ENCODE results near the gene PDE6H. TPM values are rescaled to one million over a fixed set of nuclear protein-coding genes. Genes with fewer than 3 reads are reported as not detected.

Gene PDE6H
- total and polyA plus RNA-seq, 10 of the 15 experiments (the other 5 are each of a cell fraction or from before 2014, with no cell fraction given), result 0.16 TPM; not detected in 9

DNA sequence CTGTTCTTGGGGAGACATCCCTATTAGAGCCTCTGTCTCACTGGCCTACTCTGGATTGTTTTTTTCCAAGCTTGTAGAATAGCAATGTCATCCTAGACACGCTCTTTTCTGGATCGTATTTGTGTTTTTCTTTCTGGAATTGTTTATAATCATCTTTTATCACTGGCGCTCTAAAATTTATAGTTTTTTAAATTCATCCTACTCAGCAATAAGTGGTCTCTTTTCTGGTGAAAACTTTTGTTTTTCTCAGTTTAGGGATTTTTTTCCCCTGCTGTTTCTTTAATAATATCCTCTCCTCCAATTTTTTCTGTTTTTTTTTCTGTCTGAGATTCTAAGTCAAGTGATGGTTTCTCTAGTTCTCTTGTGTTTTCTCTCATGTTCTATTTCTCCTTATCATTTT is 25.2 kb downstream of the PDE6H start:
- no peaks in the 10 kb centered on the region for H3K79me2 ChIP-seq (ENCODE audit: control insufficient read depth, insufficient read depth, low read length)
- FAIRE-seq (no peak), ATAC-seq (no peak), DNase-seq (ENCODE audit: low read depth, low spot score) (no peak)
- BruUV-seq (replicated peaks), result no TSS peak
- H3K4me1 ChIP-seq (ENCODE audit: control insufficient read depth, insufficient read depth, low read length), result peaks cover 6% of the 10 kb centered on the region; the same call in 1 of the 2 replicates
- no peaks in the 10 kb centered on the region for H3K36me3 ChIP-seq (ENCODE audit: control insufficient read depth in 2 of 2, insufficient read depth in 2 of 2, low read length in 1 of 2)
- ChIA-PET POLR2A (no interaction called here), CTCF (interaction anchor here (1.3 to 7.8 kb wide), 2 partner anchors 151 to 194 kb away, joined by 3 to 104 read pairs; partner anchors contain the start of gene C12orf60), SMC1A (ENCODE audit: uncharacterized antibody, unreplicated experiment) (interaction anchor here (3.5 to 16.7 kb wide), 2 partner anchors 9 to 150 kb away, joined by 15 to 242 read pairs; partner anchors contain the start of gene ART4), RAD21 (ENCODE audit: unreplicated experiment) (interaction anchor here (1.7 to 4.5 kb wide), 2 partner anchors 150 to 154 kb away, joined by 6 to 70 read pairs; no protein-coding TSS in a partner anchor)
- H3K4me2 ChIP-seq (ENCODE audit: control insufficient read depth, insufficient read depth), result no peak overlapping the region
- no peaks in the 10 kb centered on the region for H4K20me1 ChIP-seq (ENCODE audit: control insufficient read depth, insufficient read depth)
- H3K9ac ChIP-seq (ENCODE audit: control insufficient read depth, insufficient read depth, low read length), result no peak overlapping the region
- in situ Hi-C loops (cut with MboI), result loop anchor here (5.0 to 10.0 kb wide), 3 partner anchors 151 to 763 kb away; no protein-coding TSS in a partner anchor
- WGBS (ENCODE audit: insufficient coverage, insufficient replicate concordance, low lambda C conversion rate, missing lambda C conversion rate), result 62% methylated on average over 3 of the region's 3 CpGs
- H3K27ac ChIP-seq (ENCODE audit: control insufficient read depth, insufficient read depth), result no peak overlapping the region
- intact Hi-C loops (cut with micrococcal nuclease; ENCODE audit: unreplicated experiment), result loop anchor here (5.0 to 10.0 kb wide), 2 partner anchors 366 to 763 kb away; no protein-coding TSS in a partner anchor
- no peak overlapping the region for H3K4me3 ChIP-seq
- H3K27me3 ChIP-seq (replicated peaks in 1 of 2; ENCODE audit: control insufficient read depth in 2 of 2, insufficient read depth in 2 of 2, low read length in 1 of 2), result peaks cover 0 to 2% of the 10 kb centered on the region in 2 experiments; a peak in 1 of 4 replicates
- no peak for TF ChIP-seq CHD2 (IDR thresholded peaks at IDR 0.05; ENCODE audit: borderline replicate concordance, low read depth, low read length)
- no peaks in the 10 kb centered on the region for H3K9me3 ChIP-seq (replicated peaks; ENCODE audit: control insufficient read depth, insufficient read depth, low read length)
- H2AFZ ChIP-seq (ENCODE audit: control insufficient read depth, low read depth, low read length), result no peak overlapping the region

GRCh38 chr12:14999021-14999694 is 26.3 kb downstream of the PDE6H start:
- FAIRE-seq (no peak), ATAC-seq (no peak), DNase-seq (ENCODE audit: low read depth, low spot score) (no peak)
- intact Hi-C loops (cut with micrococcal nuclease; ENCODE audit: unreplicated experiment) (loop anchor here (5.0 to 10.0 kb wide), 2 partner anchors 367 to 764 kb away; no protein-coding TSS in a partner anchor), in situ Hi-C loops (cut with MboI) (loop anchor here (5.0 to 10.0 kb wide), 3 partner anchors 152 to 764 kb away; no protein-coding TSS in a partner anchor)
- ChIA-PET SMC1A (ENCODE audit: uncharacterized antibody, unreplicated experiment) (interaction anchor here (16.7 kb wide), 1 partner anchor 151 kb away, joined by 242 read pairs; the partner anchor contains the start of gene ART4), RAD21 (ENCODE audit: unreplicated experiment) (interaction anchor here (1.0 kb wide), 1 partner anchor 154 kb away, joined by 3 read pairs; no protein-coding TSS in a partner anchor), CTCF (interaction anchor here (7.8 kb wide), 1 partner anchor 152 kb away, joined by 104 read pairs; no protein-coding TSS in a partner anchor), POLR2A (no interaction called here)
- BruUV-seq (replicated peaks), result no TSS peak
- H3K36me3 ChIP-seq (ENCODE audit: control insufficient read depth in 2 of 2, insufficient read depth in 2 of 2, low read length in 1 of 2), result no peaks in the 10 kb centered on the region
- peaks cover 0 to 2% of the 10 kb centered on the region in 2 experiments; a peak in 1 of 4 replicates for H3K27me3 ChIP-seq (replicated peaks in 1 of 2; ENCODE audit: control insufficient read depth in 2 of 2, insufficient read depth in 2 of 2, low read length in 1 of 2)
- 87% methylated on average over 2 of the region's 2 CpGs for WGBS (ENCODE audit: insufficient coverage, insufficient replicate concordance, low lambda C conversion rate, missing lambda C conversion rate)
- H3K4me1 ChIP-seq (ENCODE audit: control insufficient read depth, insufficient read depth, low read length), result no peaks in the 10 kb centered on the region
- H3K4me3 ChIP-seq, result no peak overlapping the region
- no peak overlapping the region for H3K27ac ChIP-seq (ENCODE audit: control insufficient read depth, insufficient read depth)
- H4K20me1 ChIP-seq (ENCODE audit: control insufficient read depth, insufficient read depth), result no peaks in the 10 kb centered on the region
- H3K9me3 ChIP-seq (replicated peaks; ENCODE audit: control insufficient read depth, insufficient read depth, low read length), result no peaks in the 10 kb centered on the region
- no peaks in the 10 kb centered on the region for H3K79me2 ChIP-seq (ENCODE audit: control insufficient read depth, insufficient read depth, low read length)
- no peak overlapping the region for H3K4me2 ChIP-seq (ENCODE audit: control insufficient read depth, insufficient read depth)
- H3K9ac ChIP-seq (ENCODE audit: control insufficient read depth, insufficient read depth, low read length), result no peak overlapping the region
- no peak overlapping the region for H2AFZ ChIP-seq (ENCODE audit: control insufficient read depth, low read depth, low read length)
- TF ChIP-seq TCF3 (IDR thresholded peaks at IDR 0.05; ENCODE audit: borderline replicate concordance, insufficient read depth, low read depth, low read length) (no peak), HCFC1 (IDR thresholded peaks at IDR 0.05; ENCODE audit: low read length) (no peak), ZNF384 (IDR thresholded peaks at IDR 0.05; ENCODE audit: borderline replicate concordance, low read depth, low read length) (no peak), KAT2A (conservative IDR thresholded peaks at IDR 0.05; ENCODE audit: control insufficient read depth, low read depth, low read length) (no peak), ZNF274 (IDR thresholded peaks at IDR 0.05; ENCODE audit: insufficient read depth, insufficient read length) (no peak), NFIC (IDR thresholded peaks at IDR 0.05; ENCODE audit: low read depth, low read length) (no peak), SIX5 (IDR thresholded peaks at IDR 0.05; ENCODE audit: low read depth, low read length, severe bottlenecking) (no peak), YBX1 (IDR thresholded peaks at IDR 0.05) (no peak), MYC (IDR thresholded peaks at IDR 0.05; ENCODE audit: insufficient read depth, insufficient read length, insufficient replicate concordance, low read length, severe bottlenecking) (no peak), KLF5 (IDR thresholded peaks at IDR 0.05; ENCODE audit: partially characterized antibody) (no peak), ZSCAN29 (IDR thresholded peaks at IDR 0.05) (no peak), CREM (IDR thresholded peaks at IDR 0.05; ENCODE audit: low read depth) (no peak), EED (IDR thresholded peaks at IDR 0.05; ENCODE audit: low read depth) (no peak)
- TF ChIP-seq, protein P1, sequence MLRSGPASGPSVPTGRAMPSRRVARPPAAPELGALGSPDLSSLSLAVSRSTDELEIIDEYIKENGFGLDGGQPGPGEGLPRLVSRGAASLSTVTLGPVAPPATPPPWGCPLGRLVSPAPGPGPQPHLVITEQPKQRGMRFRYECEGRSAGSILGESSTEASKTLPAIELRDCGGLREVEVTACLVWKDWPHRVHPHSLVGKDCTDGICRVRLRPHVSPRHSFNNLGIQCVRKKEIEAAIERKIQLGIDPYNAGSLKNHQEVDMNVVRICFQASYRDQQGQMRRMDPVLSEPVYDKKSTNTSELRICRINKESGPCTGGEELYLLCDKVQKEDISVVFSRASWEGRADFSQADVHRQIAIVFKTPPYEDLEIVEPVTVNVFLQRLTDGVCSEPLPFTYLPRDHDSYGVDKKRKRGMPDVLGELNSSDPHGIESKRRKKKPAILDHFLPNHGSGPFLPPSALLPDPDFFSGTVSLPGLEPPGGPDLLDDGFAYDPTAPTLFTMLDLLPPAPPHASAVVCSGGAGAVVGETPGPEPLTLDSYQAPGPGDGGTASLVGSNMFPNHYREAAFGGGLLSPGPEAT (IDR thresholded peaks at IDR 0.05; ENCODE audit: low read depth), result no peak
